GM12878 (cell line): ENCODE data around the gene MYH2. TPM values are rescaled to one million over a fixed set of nuclear protein-coding genes. Genes with fewer than 3 reads are reported as not detected.

Experiments
- ATAC-seq: fragments of 200-7000 bp; cut with Tn5 transposase; 3 replicates; pipeline ENCODE4 v1.9.1; 2020; ENCODE audit warnings: mild to moderate bottlenecking, moderate library complexity
- BruUV-seq: library from RNA; stranded (reverse); fragments of 400-500 nt; replicated peaks from 2 replicates; lab custom pipeline; 2021; lab: Mats Ljungman, UMichigan
- CTCF ChIA-PET: fragments of 300-600 bp; sonication (Branson Sonifier 250); formaldehyde crosslinking; extraction: SDS; loops from one replicate; lab custom pipeline; 2021; ENCODE audit warnings: inconsistent platforms; lab: Yijun Ruan, JAX
- POLR2A ChIA-PET: fragments of 350-600 bp; formaldehyde crosslinking; extraction: SDS; loops from one replicate; lab custom pipeline; 2021; ENCODE audit warnings: inconsistent platforms; lab: Charles Lee
- RAD21 ChIA-PET: fragments of 300-600 bp; sonication (Branson Sonifier 250); formaldehyde crosslinking; loops from one replicate; lab custom pipeline; 2023; ENCODE audit warnings: antibody characterized with exemption; ENCODE audit not compliant: unreplicated experiment; lab: Charles Lee
- SMC1A ChIA-PET: fragments of 300-600 bp; sonication (Branson Sonifier 250); formaldehyde crosslinking; loops from one replicate; lab custom pipeline; 2023; ENCODE audit not compliant: unreplicated experiment, uncharacterized antibody; lab: Charles Lee
- DNase-seq: peaks from one replicate; pipeline ENCODE4 v3.0.0-alpha.2; 2011; ENCODE audit warnings: low read depth, low spot score
- FAIRE-seq: peaks from 3 replicates; lab custom pipeline; 2011; peaks lifted over from hg19 to GRCh38; lab: Jason Lieb, UNC
- H2AFZ ChIP-seq: 2 replicates; pipeline ENCODE4 v1.6.0; 2011; ENCODE audit warnings: low read depth, low read length, control low read depth; ENCODE audit not compliant: control insufficient read depth
- H3K27ac ChIP-seq: 2 replicates; pipeline ENCODE4 v1.5.1; 2011; ENCODE audit warnings: control low read depth; ENCODE audit not compliant: control insufficient read depth, insufficient read depth
- H3K27me3 ChIP-seq, 2 experiments: replicated peaks in 1 of 2; 2 replicates each; pipeline versions ENCODE4 v1.6.0 to v1.6.1; 2011; ENCODE audit warnings: low read length in 1 of 2; ENCODE audit not compliant: control insufficient read depth in 2 of 2, insufficient read depth in 2 of 2
- H3K36me3 ChIP-seq, 2 experiments: 2 replicates each; pipeline ENCODE4 v1.5.1; 2011; ENCODE audit warnings: low read length in 1 of 2; ENCODE audit not compliant: control insufficient read depth in 2 of 2, insufficient read depth in 2 of 2
- H3K4me1 ChIP-seq: 2 replicates; pipeline ENCODE4 v1.6.1; 2011; ENCODE audit warnings: mild to moderate bottlenecking, low read length, moderate library complexity, mixed read lengths; ENCODE audit not compliant: control insufficient read depth, insufficient read depth
- H3K4me2 ChIP-seq: 2 replicates; pipeline ENCODE4 v1.6.0; 2011; ENCODE audit warnings: control low read depth; ENCODE audit not compliant: control insufficient read depth, insufficient read depth
- H3K4me3 ChIP-seq: fragments of 200-600 bp; sonication (generic); 2 replicates; pipeline ENCODE4 v1.5.1; 2016
- H3K79me2 ChIP-seq: 2 replicates; pipeline ENCODE4 v1.6.0; 2011; ENCODE audit warnings: low read length; ENCODE audit not compliant: control insufficient read depth, insufficient read depth
- H3K9ac ChIP-seq: 2 replicates; pipeline ENCODE4 v1.8.0; 2011; ENCODE audit warnings: low read length, control low read depth, mixed read lengths; ENCODE audit not compliant: control insufficient read depth, insufficient read depth
- H3K9me3 ChIP-seq: replicated peaks from 3 replicates; pipeline ENCODE4 v1.5.1; 2011; ENCODE audit warnings: mild to moderate bottlenecking, low read length; ENCODE audit not compliant: control insufficient read depth, insufficient read depth
- H4K20me1 ChIP-seq: 2 replicates; pipeline ENCODE4 v1.6.0; 2011; ENCODE audit not compliant: control insufficient read depth, insufficient read depth
- ATF7 ChIP-seq: fragments of 450-650 bp; IDR thresholded peaks from 2 replicates; pipeline ENCODE4 v1.6.1; 2016; ENCODE audit warnings: low read depth, mild to moderate bottlenecking
- CEBPB ChIP-seq, 2 experiments: fragments of 150-350 bp in 1 of 2; IDR thresholded peaks; 2 replicates each; pipeline ENCODE4 v1.6.1; 2012 to 2014; ENCODE audit warnings: low read depth in 2 of 2, low read length in 2 of 2, borderline replicate concordance in 1 of 2, inconsistent platforms in 1 of 2
- CREB1 ChIP-seq: IDR thresholded peaks from 2 replicates; pipeline ENCODE4 v1.6.1; 2012; ENCODE audit warnings: low read depth, mild to moderate bottlenecking, inconsistent platforms
- EP300 ChIP-seq, 2 experiments: fragments of 150-350 bp in 1 of 2; IDR thresholded peaks; 2 replicates each; pipeline ENCODE4 v1.6.1; 2011 to 2012; ENCODE audit warnings: low read depth in 2 of 2, low read length in 2 of 2, borderline replicate concordance in 1 of 2, improper control_type of control experiment in 1 of 2, inconsistent platforms in 1 of 2; ENCODE audit not compliant: control insufficient read depth in 1 of 2
- IKZF2 ChIP-seq, 2 experiments: fragments of 450-650 bp; IDR thresholded peaks; 2 replicates each; pipeline ENCODE4 v1.6.1; 2017; ENCODE audit warnings: mild to moderate bottlenecking in 2 of 2, moderate library complexity in 2 of 2
- LARP7 ChIP-seq: fragments of 450-650 bp; IDR thresholded peaks from 2 replicates; pipeline ENCODE4 v1.6.1; 2017; ENCODE audit warnings: mild to moderate bottlenecking
- MTA3 ChIP-seq: IDR thresholded peaks from 2 replicates; pipeline ENCODE4 v1.6.1; 2012; ENCODE audit warnings: low read length, inconsistent platforms, borderline replicate concordance
- PAX5 ChIP-seq: IDR thresholded peaks from 2 replicates; pipeline ENCODE4 v1.6.1; 2011; ENCODE audit warnings: low read depth, low read length, borderline replicate concordance
- PKNOX1 ChIP-seq: fragments of 450-650 bp; IDR thresholded peaks from 2 replicates; pipeline ENCODE4 v1.6.1; 2016; ENCODE audit warnings: mild to moderate bottlenecking
- RBBP5 ChIP-seq: fragments of 200-600 bp; sonication (generic); conservative IDR thresholded peaks from 2 replicates; pipeline ENCODE4 v1.6.1; 2016
- TCF3 ChIP-seq: IDR thresholded peaks from 2 replicates; pipeline ENCODE4 v1.6.1; 2012; ENCODE audit warnings: low read depth, mild to moderate bottlenecking, low read length, borderline replicate concordance; ENCODE audit not compliant: insufficient read depth
- ZBTB11 ChIP-seq: fragments of 450-650 bp; formaldehyde crosslinking; IDR thresholded peaks from 2 replicates; pipeline ENCODE4 v1.5.0; 2022; ENCODE audit warnings: mild to moderate bottlenecking, missing genetic modification characterization
- ZNF207 ChIP-seq: fragments of 450-650 bp; IDR thresholded peaks from 2 replicates; pipeline ENCODE4 v1.6.1; 2014; ENCODE audit warnings: antibody characterized with exemption, mild to moderate bottlenecking, borderline replicate concordance
- WGBS: methylation state at CpG from one replicate; pipeline ENCODE4 v1.1.6; 2016; ENCODE audit warnings: low lambda C conversion rate; ENCODE audit not compliant: insufficient replicate concordance, insufficient coverage; ENCODE audit errors: missing lambda C conversion rate; 5-methylcytosine and 5-hydroxymethylcytosine counted together
- in situ Hi-C: fragments of 300-500 bp; cut with MboI; formaldehyde crosslinking; loops from 9 replicates; pipeline ENCODE4 v1.14.3; 2018; ENCODE audit warnings: mixed read lengths
- intact Hi-C: fragments of 100-400 bp; cut with micrococcal nuclease; formaldehyde crosslinking; loops from one replicate; pipeline ENCODE4 v1.14.2; 2022; ENCODE audit not compliant: unreplicated experiment
- polyA plus RNA-seq, 11 experiments: library from polyadenylated mRNA; depleted of rRNA in 4 of 11; unstranded in 6 of 11; stranded (reverse) in 5 of 11; fragments of >200 nt; fragmentation: Nextera tagmentation in 4 of 11; fragmentation: Illumina TruSeq in 1 of 11; extraction: Ambion mirVana in 4 of 11; extraction: Trizol in 1 of 11; gene quantifications; 1 replicate in 1 of 11; 2 replicates in 10 of 11; pipeline versions ENCODE4 v1.2.1 to v1.2.3, GENCODE V29; 2011 to 2016; ENCODE audit warnings: inconsistent platforms in 2 of 11, missing spikeins in 2 of 11, low read depth in 1 of 11
- total RNA-seq, 4 experiments: library from RNA; depleted of rRNA in 3 of 4; stranded (reverse); fragments of >200 nt in 3 of 4; fragmentation: Illumina TruSeq in 1 of 4; extraction: Trizol in 1 of 4; gene quantifications; 2 replicates each; pipeline versions ENCODE4 v1.2.1 to v1.2.3, GENCODE V29; 2013 to 2021

The MYH2 gene
- total and polyA plus RNA-seq, 10 of the 15 experiments (the other 5 are each of a cell fraction or from before 2014, with no cell fraction given), result not detected

- no peak for DNase-seq
- WGBS, result 3% methylated on average over 2 of the region's 2 CpGs
- SMC1A ChIA-PET, result no interaction called here
- Histone ChIP-seq H3K27ac (no peak overlapping the region), H3K79me2 (no peaks in the 10 kb centered on the region), H3K9me3 (no peaks in the 10 kb centered on the region), H3K9ac (no peak overlapping the region), H3K4me2 (no peak overlapping the region), H3K4me3 (no peak overlapping the region), H2AFZ (no peak overlapping the region), H4K20me1 (no peaks in the 10 kb centered on the region)
- no TSS peak for BruUV-seq
- RAD21 ChIA-PET, result no interaction called here
- POLR2A ChIA-PET, result no interaction called here
- CTCF ChIA-PET, result interaction anchor here (0.6 kb wide), 1 partner anchor 171 kb away, joined by 4 read pairs; no protein-coding TSS in a partner anchor
- in situ Hi-C loops, result no loop called here
- TF ChIP-seq LARP7 (no peak), ATF7 (no peak), PAX5 (no peak), ZNF207 (no peak), TCF3 (no peak), CEBPB (IDR thresholded peaks at IDR 0.05; ENCODE audit: borderline replicate concordance in 1 of 2, low read depth in 2 of 2, low read length in 2 of 2) (no peak), IKZF2 (IDR thresholded peaks at IDR 0.05) (no peak), MTA3 (no peak), EP300 (IDR thresholded peaks at IDR 0.05; ENCODE audit: borderline replicate concordance in 1 of 2, control insufficient read depth in 1 of 2, low read depth in 2 of 2, low read length in 2 of 2) (no peak), RBBP5 (no peak), PKNOX1 (no peak), CREB1 (no peak), ZBTB11 (CRISPR knock-in tag) (no peak)
- TF ChIP-seq, all 136 proteins: peak for 0
- H3K4me1 ChIP-seq, result no peaks in the 10 kb centered on the region
- FAIRE-seq (no peak), ATAC-seq (no peak)
- intact Hi-C loops, result no loop called here
- H3K27me3 ChIP-seq, result peaks cover 0 to 2% of the 10 kb centered on the region in 2 experiments; a peak in 2 of 4 replicates
- no peaks in the 10 kb centered on the region for H3K36me3 ChIP-seq
Measured at GRCh38 chr17:10563991-10564660, 14.7 kb upstream of the MYH2 start.
